Tibial nerve (tissue), 4 donors: ENCODE data around the gene ASTN2.

Experiments used
- EP300 ChIP-seq, 2 donors: sonication (generic); formaldehyde crosslinking; IDR thresholded peaks; one replicate each; pipeline ENCODE4 v1.6.1; 2017; ENCODE audit warnings: antibody characterized with exemption in 2 of 2, mild to moderate bottlenecking in 1 of 2
- POLR2A ChIP-seq, 2 donors: fragments of 450-650 bp; IDR thresholded peaks; one replicate each; pipeline ENCODE4 v1.6.1; 2017; ENCODE audit warnings: antibody characterized with exemption in 2 of 2, mild to moderate bottlenecking in 2 of 2, moderate library complexity in 2 of 2
- TF ChIP-seq, protein P1 (sequence below), 5 experiments: fragments of 200-600 bp in 3 of 5; fragments of 450-650 bp in 2 of 5; sonication (generic) in 3 of 5; IDR thresholded peaks; one replicate each; pipeline ENCODE4 v1.5.1; 2016 to 2019; ENCODE audit warnings: antibody characterized with exemption in 5 of 5, mild to moderate bottlenecking in 3 of 5, moderate library complexity in 2 of 5

DNA sequence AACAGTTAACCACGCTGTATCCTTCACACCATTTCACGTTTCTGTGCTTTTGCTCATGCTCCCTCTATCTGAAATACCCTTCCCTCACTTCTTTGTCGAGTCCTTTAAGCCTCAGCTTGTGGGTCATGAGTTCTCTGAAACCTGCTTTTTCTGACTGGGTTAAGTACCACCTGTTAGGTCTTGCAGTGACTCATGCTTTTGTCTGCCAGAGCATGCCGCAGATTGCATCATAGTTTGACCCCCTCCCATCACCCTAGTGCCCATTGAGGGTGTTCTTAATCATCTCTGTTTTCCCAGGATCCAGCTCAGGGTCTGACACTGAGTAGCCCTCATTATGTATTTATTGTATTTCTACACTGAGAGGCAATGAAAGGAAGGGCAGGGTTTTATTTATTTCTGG lies 190.2 kb downstream of the ASTN2 start:
- TF ChIP-seq POLR2A (IDR thresholded peaks at IDR 0.05) (no peak), EP300 (IDR thresholded peaks at IDR 0.05) (no peak)
- TF ChIP-seq, protein P1, sequence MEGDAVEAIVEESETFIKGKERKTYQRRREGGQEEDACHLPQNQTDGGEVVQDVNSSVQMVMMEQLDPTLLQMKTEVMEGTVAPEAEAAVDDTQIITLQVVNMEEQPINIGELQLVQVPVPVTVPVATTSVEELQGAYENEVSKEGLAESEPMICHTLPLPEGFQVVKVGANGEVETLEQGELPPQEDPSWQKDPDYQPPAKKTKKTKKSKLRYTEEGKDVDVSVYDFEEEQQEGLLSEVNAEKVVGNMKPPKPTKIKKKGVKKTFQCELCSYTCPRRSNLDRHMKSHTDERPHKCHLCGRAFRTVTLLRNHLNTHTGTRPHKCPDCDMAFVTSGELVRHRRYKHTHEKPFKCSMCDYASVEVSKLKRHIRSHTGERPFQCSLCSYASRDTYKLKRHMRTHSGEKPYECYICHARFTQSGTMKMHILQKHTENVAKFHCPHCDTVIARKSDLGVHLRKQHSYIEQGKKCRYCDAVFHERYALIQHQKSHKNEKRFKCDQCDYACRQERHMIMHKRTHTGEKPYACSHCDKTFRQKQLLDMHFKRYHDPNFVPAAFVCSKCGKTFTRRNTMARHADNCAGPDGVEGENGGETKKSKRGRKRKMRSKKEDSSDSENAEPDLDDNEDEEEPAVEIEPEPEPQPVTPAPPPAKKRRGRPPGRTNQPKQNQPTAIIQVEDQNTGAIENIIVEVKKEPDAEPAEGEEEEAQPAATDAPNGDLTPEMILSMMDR (IDR thresholded peaks at IDR 0.05) = no peak
